ENCODE data around the gene CYP3A7.
"Not testable (repeated sequence)": the region's sequence is repeated elsewhere in the genome, so short reads cannot be mapped to it uniquely, and the experiment has no call there.

The CYP3A7 gene

DNA sequence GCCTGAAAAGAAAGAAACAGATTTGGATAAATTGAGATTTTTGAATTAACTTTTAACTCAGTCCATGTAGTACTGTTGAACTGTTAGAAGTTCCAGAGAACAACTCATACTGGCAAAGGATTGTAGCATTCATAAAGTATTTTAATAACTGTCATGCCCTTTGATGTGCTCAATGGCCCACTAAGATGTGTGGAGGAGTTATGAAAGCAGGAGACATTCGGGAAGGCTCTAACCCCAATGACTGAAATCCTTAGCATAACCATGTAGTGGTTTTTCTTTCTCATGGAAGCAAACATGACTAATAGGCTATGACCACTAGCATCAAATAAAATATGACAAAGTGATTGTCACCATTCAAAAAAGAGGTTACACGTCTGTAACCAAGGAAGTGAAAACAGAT lies 25.7 kb downstream of the CYP3A7 start:
- no peak overlapping the region for H3K27ac ChIP-seq (ENCODE audit: low read depth, low read length)
- no peaks in the 10 kb centered on the region for H3F3A ChIP-seq (ENCODE audit: control insufficient read depth, insufficient read depth)
- no peaks in the 10 kb centered on the region for H3K36me3 ChIP-seq (ENCODE audit: control insufficient read depth, low read length)
- no peaks in the 10 kb centered on the region for H4K20me1 ChIP-seq (ENCODE audit: control insufficient read depth, insufficient read depth, low read depth, low read length)
- no peaks in the 10 kb centered on the region for H3K9me3 ChIP-seq (ENCODE audit: control insufficient read depth, insufficient read depth, low read length)
- TF ChIP-seq EZH2phosphoT487 (IDR thresholded peaks at IDR 0.05; ENCODE audit: borderline replicate concordance, low read length) (no peak), CTCF (IDR thresholded peaks at IDR 0.05; ENCODE audit: low read depth, low read length, poor library complexity, severe bottlenecking) (no peak)
- H3K4me1 ChIP-seq (ENCODE audit: control insufficient read depth, low read length), result no peaks in the 10 kb centered on the region
- H3K79me2 ChIP-seq (ENCODE audit: control insufficient read depth, low read length), result no peaks in the 10 kb centered on the region
- H3K4me2 ChIP-seq (ENCODE audit: low read length), result no peak overlapping the region
- H3K4me3 ChIP-seq (ENCODE audit: low read length), result no peak overlapping the region
- peaks cover 5% of the 10 kb centered on the region; the same call in 1 of the 2 replicates for H3K27me3 ChIP-seq (ENCODE audit: control insufficient read depth, low read length)
- H3K9me2 ChIP-seq (replicated peaks; ENCODE audit: control insufficient read depth, low read length), result no peaks in the 10 kb centered on the region

DNA sequence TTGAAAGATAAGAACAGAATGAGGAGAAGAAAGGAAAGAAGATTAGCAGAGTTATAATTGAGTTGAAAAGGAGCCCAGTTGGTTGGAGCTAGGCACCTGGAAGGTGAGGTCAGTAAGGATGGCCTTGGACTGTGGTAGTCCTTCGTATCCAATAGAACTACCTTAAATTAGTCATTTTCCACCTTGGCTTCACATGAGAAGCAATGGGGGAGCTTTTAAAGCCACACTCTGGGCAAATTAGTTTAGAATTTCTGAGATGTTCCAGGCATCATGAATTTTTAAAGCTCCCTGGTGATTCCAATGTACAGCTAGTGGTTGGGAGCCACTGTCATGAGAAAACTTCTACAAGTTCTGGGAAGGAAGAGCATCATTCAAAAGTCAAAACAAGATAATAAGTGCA lies 27.9 kb downstream of the CYP3A7 start:
- no peak overlapping the region for H3K27ac ChIP-seq (ENCODE audit: low read depth, low read length)
- no peak overlapping the region for H3K4me2 ChIP-seq (ENCODE audit: low read length)
- no peaks in the 10 kb centered on the region for H3K9me2 ChIP-seq (replicated peaks; ENCODE audit: control insufficient read depth, low read length)
- TF ChIP-seq EZH2phosphoT487 (IDR thresholded peaks at IDR 0.05; ENCODE audit: borderline replicate concordance, low read length), result no peak
- TF ChIP-seq CTCF (IDR thresholded peaks at IDR 0.05; ENCODE audit: low read depth, low read length, poor library complexity, severe bottlenecking), result no peak
- H3K27me3 ChIP-seq (ENCODE audit: control insufficient read depth, low read length), result peaks cover 5% of the 10 kb centered on the region; the same call in 1 of the 2 replicates
- no peaks in the 10 kb centered on the region for H4K20me1 ChIP-seq (ENCODE audit: control insufficient read depth, insufficient read depth, low read depth, low read length)
- no peaks in the 10 kb centered on the region for H3K4me1 ChIP-seq (ENCODE audit: control insufficient read depth, low read length)
- no peaks in the 10 kb centered on the region for H3K79me2 ChIP-seq (ENCODE audit: control insufficient read depth, low read length)
- H3K36me3 ChIP-seq (ENCODE audit: control insufficient read depth, low read length), result no peaks in the 10 kb centered on the region
- no peak overlapping the region for H3K4me3 ChIP-seq (ENCODE audit: low read length)
- no peaks in the 10 kb centered on the region for H3F3A ChIP-seq (ENCODE audit: control insufficient read depth, insufficient read depth)
- H3K9me3 ChIP-seq (ENCODE audit: control insufficient read depth, insufficient read depth, low read length), result no peaks in the 10 kb centered on the region

DNA sequence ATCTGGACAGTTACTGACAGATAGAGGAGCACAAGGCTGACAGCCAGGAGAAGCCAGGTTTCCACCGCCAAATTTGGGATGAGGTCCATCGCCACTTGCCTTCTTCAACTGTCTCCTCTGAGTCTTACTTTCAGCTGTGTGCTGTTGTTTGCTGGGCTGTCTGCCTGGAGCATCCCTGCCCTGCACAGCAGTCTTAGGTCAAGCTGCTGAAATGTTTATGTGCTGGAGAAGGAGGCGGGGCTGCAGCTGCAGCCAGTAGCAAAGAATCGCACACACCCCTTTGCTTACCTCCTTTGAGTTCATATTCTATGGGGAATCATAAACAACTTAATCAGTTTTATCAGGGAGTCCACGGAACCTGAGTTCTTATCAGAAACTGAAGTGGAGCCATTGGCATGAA lies 35.0 kb downstream of the CYP3A7 start:
- H3F3A ChIP-seq (ENCODE audit: control insufficient read depth, insufficient read depth), result no peaks in the 10 kb centered on the region
- H3K36me3 ChIP-seq (ENCODE audit: control insufficient read depth, low read length), result no peaks in the 10 kb centered on the region
- no peak for TF ChIP-seq CTCF (IDR thresholded peaks at IDR 0.05; ENCODE audit: low read depth, low read length, poor library complexity, severe bottlenecking)
- no peak for TF ChIP-seq EZH2phosphoT487 (IDR thresholded peaks at IDR 0.05; ENCODE audit: borderline replicate concordance, low read length)
- H3K27ac ChIP-seq (ENCODE audit: low read depth, low read length), result no peak overlapping the region
- no peaks in the 10 kb centered on the region for H3K9me2 ChIP-seq (replicated peaks; ENCODE audit: control insufficient read depth, low read length)
- peaks cover 19% of the 10 kb centered on the region for H3K27me3 ChIP-seq (ENCODE audit: control insufficient read depth, low read length)
- H3K4me2 ChIP-seq (ENCODE audit: low read length), result no peak overlapping the region
- no peaks in the 10 kb centered on the region for H4K20me1 ChIP-seq (ENCODE audit: control insufficient read depth, insufficient read depth, low read depth, low read length)
- no peak overlapping the region for H3K4me3 ChIP-seq (ENCODE audit: low read length)
- H3K79me2 ChIP-seq (ENCODE audit: control insufficient read depth, low read length), result no peaks in the 10 kb centered on the region
- no peaks in the 10 kb centered on the region for H3K4me1 ChIP-seq (ENCODE audit: control insufficient read depth, low read length)
- H3K9me3 ChIP-seq (ENCODE audit: control insufficient read depth, insufficient read depth, low read length), result no peaks in the 10 kb centered on the region

DNA sequence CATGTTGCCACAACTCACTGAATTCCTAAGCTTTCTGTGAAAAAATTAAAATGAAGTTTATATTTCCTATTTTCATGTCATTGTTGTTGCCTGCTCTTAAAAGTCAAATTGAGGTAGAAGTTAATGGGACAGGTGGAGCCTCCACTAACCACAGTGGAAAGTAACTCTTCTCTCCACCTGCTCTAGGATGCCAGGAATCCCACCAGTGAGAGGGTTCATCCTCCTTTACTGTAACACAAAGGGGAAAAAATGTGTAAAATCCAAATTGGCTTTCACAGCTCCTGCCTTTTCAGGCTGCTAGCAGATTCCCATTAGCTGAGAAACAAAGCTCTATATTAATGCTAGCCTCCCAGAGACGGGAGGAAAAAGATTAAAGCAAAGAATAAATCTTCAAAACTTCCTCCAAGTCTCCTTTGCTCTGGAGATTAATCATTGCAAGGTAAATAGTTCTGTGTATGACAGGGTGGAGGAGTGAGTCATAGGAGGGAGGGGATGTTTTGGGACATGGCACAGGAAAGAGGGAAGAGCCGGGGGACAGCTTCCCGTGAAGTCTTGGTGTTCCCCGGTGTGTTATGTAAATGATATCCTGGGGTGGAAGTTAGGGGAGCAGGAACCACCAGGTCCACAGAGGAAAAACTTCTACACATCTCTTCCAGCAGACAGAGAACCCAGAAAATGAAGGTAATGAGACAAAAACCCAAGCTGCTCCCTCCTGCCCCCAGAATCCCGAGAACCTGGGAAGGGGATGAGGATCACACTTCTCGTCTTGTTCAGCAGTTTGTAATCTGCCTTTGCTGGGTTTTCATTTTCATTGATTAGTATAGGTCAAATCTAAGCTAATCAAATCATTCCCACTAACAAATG lies 35.9 kb downstream of the CYP3A7 start:
- H3K27me3 ChIP-seq (ENCODE audit: control insufficient read depth, low read length), result peaks cover 22% of the 10 kb centered on the region
- not testable (repeated sequence) for H3K4me3 ChIP-seq (ENCODE audit: low read length); H3K79me2 ChIP-seq (ENCODE audit: control insufficient read depth, low read length); H3F3A ChIP-seq (ENCODE audit: control insufficient read depth, insufficient read depth); H4K20me1 ChIP-seq (ENCODE audit: control insufficient read depth, insufficient read depth, low read depth, low read length); H3K27ac ChIP-seq (ENCODE audit: low read depth, low read length); H3K9me2 ChIP-seq (replicated peaks; ENCODE audit: control insufficient read depth, low read length); H3K36me3 ChIP-seq (ENCODE audit: control insufficient read depth, low read length); H3K9me3 ChIP-seq (ENCODE audit: control insufficient read depth, insufficient read depth, low read length); H3K4me2 ChIP-seq (ENCODE audit: low read length); H3K4me1 ChIP-seq (ENCODE audit: control insufficient read depth, low read length)

Data from DOHH2 (cell line).